Naive thymus-derived CD8-positive, alpha-beta T cell (primary cell): ENCODE data around the gene RSAD2. TPM values are rescaled to one million over a fixed set of nuclear protein-coding genes. Genes with fewer than 3 reads are reported as not detected.

Source experiments
- ATAC-seq, 2 donors: fragments of 150-1000 bp; cut with Tn5 transposase in 1 of 2; sonication (Bioruptor Pico), chemical (Tn5 transposase) in 1 of 2; 1 replicate in 1 of 2; 2 replicates in 1 of 2; pipeline ENCODE4 v1.10.0; 2021; ENCODE audit warnings: mild to moderate bottlenecking in 2 of 2, moderate library complexity in 2 of 2
- POLR2A ChIA-PET: fragments of 350-600 bp; sonication (Branson Sonifier 250); formaldehyde crosslinking; loops from one replicate; lab custom pipeline; 2021; ENCODE audit warnings: antibody characterized with exemption; lab: Charles Lee
- DNase-seq, 10 donors: peaks; one replicate each; pipeline versions ENCODE4 v3.0.0 to v3.0.0-alpha.2; 2020 to 2022
- H3K27ac Mint-ChIP-seq, 10 donors: one replicate each; pipeline ENCODE4 v1.8.0; 2020 to 2022; ENCODE audit warnings: mild to moderate bottlenecking in 10 of 10, mixed read lengths in 10 of 10, moderate library complexity in 4 of 10, inconsistent platforms in 1 of 10
- H3K27me3 Mint-ChIP-seq, 5 donors: one replicate each; pipeline ENCODE4 v1.8.0; 2021 to 2022; ENCODE audit warnings: mixed read lengths in 5 of 5
- H3K36me3 Mint-ChIP-seq, 3 donors: one replicate each; pipeline ENCODE4 v1.8.0; 2020 to 2022; ENCODE audit warnings: mixed read lengths in 3 of 3, mild to moderate bottlenecking in 2 of 3, inconsistent platforms in 1 of 3
- H3K4me1 Mint-ChIP-seq, 4 donors: one replicate each; pipeline ENCODE4 v1.8.0; 2021 to 2022; ENCODE audit warnings: mixed read lengths in 4 of 4
- H3K4me3 Mint-ChIP-seq, 10 donors: one replicate each; pipeline ENCODE4 v1.8.0; 2020 to 2022; ENCODE audit warnings: mild to moderate bottlenecking in 10 of 10, mixed read lengths in 10 of 10, moderate library complexity in 6 of 10, inconsistent platforms in 1 of 10
- H3K9me3 Mint-ChIP-seq, 9 donors: one replicate each; pipeline ENCODE4 v1.8.0; 2020 to 2022; ENCODE audit warnings: mixed read lengths in 9 of 9, mild to moderate bottlenecking in 3 of 9, inconsistent platforms in 1 of 9, moderate library complexity in 1 of 9
- polyA plus RNA-seq, 3 donors: library from polyadenylated mRNA; unstranded; fragments of 300-500 nt; fragmentation: Illumina TruSeq; gene quantifications; one replicate each; pipeline ENCODE4 v1.2.3, GENCODE V29; 2021
- total RNA-seq, 8 experiments: library from RNA in 2 of 8; stranded (reverse) in 2 of 8; gene quantifications; one replicate each; pipeline ENCODE4 v1.2.3 and lab custom pipeline; 2021 to 2026

RSAD2 gene
- total RNA-seq = 1 to 10 TPM; 4.3 to 5.2 TPM
- polyA plus RNA-seq = 10 to 100 TPM in 1 of 3 donors, 1 to 10 TPM in 2; 4.0 to 11.1 (median 6.5) TPM
- 5.7 to 8.4 (median 6.9) reads per million in 6 experiments for total RNA-seq (lab: John Stamatoyannopoulos, UW)

- H3K9me3 Mint-ChIP-seq = peaks cover 0 to 4% (median 0%) of the 10 kb centered on the region in 9 donors
- peaks cover 34 to 88% (median 68%) of the 10 kb centered on the region in 4 donors for H3K4me1 Mint-ChIP-seq
- H3K4me3 Mint-ChIP-seq = peak within 1 kb of the TSS; percentile 85 to 98 (median 90)
- POLR2A ChIA-PET = interaction anchor here (0.6 to 7.1 kb wide), 8 partner anchors 9 to 181 kb away, joined by 3 to 61 read pairs (median 4); partner anchors contain the start of genes CMPK2 and RNF144A
- no peaks in the 10 kb centered on the region for H3K27me3 Mint-ChIP-seq
- ATAC-seq (peak; percentile 81 to 84), DNase-seq (peak in 7 of 10 donors; percentile 9 to 68 (median 38))
- H3K36me3 Mint-ChIP-seq = peaks cover 0 to 5% (median 0%) of the 10 kb centered on the region in 3 donors
- H3K27ac Mint-ChIP-seq = peak within 1 kb of the TSS; percentile 86 to 98 (median 93)
Observed at GRCh38 chr2:6877402-6878304, at the start of gene RSAD2. Gene RSAD2, plus strand, starts transcription at chr2:6877777. Its CDS starts 24 bp downstream, at chr2:6877801.

GRCh38 chr2:6828299-6828584 lies 49.3 kb upstream of the RSAD2 start:
- Mint-ChIP-seq H3K27me3 (no peaks in the 10 kb centered on the region), H3K9me3 (peaks cover 2 to 38% (median 20%) of the 10 kb centered on the region in 9 donors), H3K4me1 (peaks cover 8 to 13% (median 12%) of the 10 kb centered on the region in 4 donors), H3K27ac (no peak overlapping the region), H3K36me3 (peaks cover 0 to 28% (median 20%) of the 10 kb centered on the region in 3 donors), H3K4me3 (no peak overlapping the region)
- POLR2A ChIA-PET = no interaction called here
- ATAC-seq (no peak), DNase-seq (peak in 2 of 10 donors; percentile 7 to 10)

GRCh38 chr2:6831229-6831628 lies 46.3 kb upstream of the RSAD2 start:
- Mint-ChIP-seq H3K4me3 (no peak overlapping the region), H3K27ac (no peak overlapping the region), H3K4me1 (peaks cover 6 to 11% (median 10%) of the 10 kb centered on the region in 4 donors), H3K9me3 (peaks cover 2 to 52% (median 29%) of the 10 kb centered on the region in 9 donors), H3K36me3 (peaks cover 0 to 46% (median 37%) of the 10 kb centered on the region in 3 donors), H3K27me3 (no peaks in the 10 kb centered on the region)
- ATAC-seq (no peak), DNase-seq (no peak)
- POLR2A ChIA-PET = no interaction called here

GRCh38 chr2:6832596-6833299 lies 44.8 kb upstream of the RSAD2 start:
- peak overlapping the region in 4 of 10 donors; percentile 0 to 44 (median 21) for H3K27ac Mint-ChIP-seq
- POLR2A ChIA-PET = no interaction called here
- no peak for DNase-seq
- H3K4me3 Mint-ChIP-seq = peak overlapping the region in 1 of 10 donors; percentile 33
- H3K9me3 Mint-ChIP-seq = peaks cover 2 to 52% (median 29%) of the 10 kb centered on the region in 9 donors
- peaks cover 0 to 52% (median 37%) of the 10 kb centered on the region in 3 donors for H3K36me3 Mint-ChIP-seq
- no peak for ATAC-seq
- H3K27me3 Mint-ChIP-seq = no peaks in the 10 kb centered on the region
- H3K4me1 Mint-ChIP-seq = peaks cover 5 to 7% (median 6%) of the 10 kb centered on the region in 4 donors

GRCh38 chr2:6833300-6833604 lies 44.3 kb upstream of the RSAD2 start:
- Mint-ChIP-seq H3K4me1 (peaks cover 3 to 7% (median 4%) of the 10 kb centered on the region in 4 donors), H3K9me3 (peaks cover 2 to 52% (median 31%) of the 10 kb centered on the region in 9 donors), H3K27ac (peak overlapping the region in 4 of 10 donors; percentile 0 to 44 (median 21)), H3K4me3 (peak overlapping the region in 1 of 10 donors; percentile 33), H3K36me3 (peaks cover 0 to 54% (median 39%) of the 10 kb centered on the region in 3 donors), H3K27me3 (no peaks in the 10 kb centered on the region)
- DNase-seq = no peak
- POLR2A ChIA-PET = no interaction called here
- ATAC-seq = no peak

GRCh38 chr2:6834163-6834562 lies 43.4 kb upstream of the RSAD2 start:
- Mint-ChIP-seq H3K27me3 (no peaks in the 10 kb centered on the region), H3K27ac (no peak overlapping the region)
- POLR2A ChIA-PET = no interaction called here

GRCh38 chr2:6835467-6835866 lies 42.1 kb upstream of the RSAD2 start:
- no peak overlapping the region for H3K27ac Mint-ChIP-seq
- no peaks in the 10 kb centered on the region for H3K27me3 Mint-ChIP-seq
- DNase-seq = no peak
- H3K4me1 Mint-ChIP-seq = peaks cover 3 to 7% (median 4%) of the 10 kb centered on the region in 4 donors
- H3K36me3 Mint-ChIP-seq = peaks cover 10 to 65% (median 45%) of the 10 kb centered on the region in 3 donors
- no peak for ATAC-seq
- H3K4me3 Mint-ChIP-seq = no peak overlapping the region
- peaks cover 2 to 52% (median 32%) of the 10 kb centered on the region in 9 donors for H3K9me3 Mint-ChIP-seq
- POLR2A ChIA-PET = no interaction called here

More at GRCh38 chr2:6834163-6834562, 43.4 kb upstream of the RSAD2 start:
- Mint-ChIP-seq H3K4me1 (peaks cover 3 to 7% (median 4%) of the 10 kb centered on the region in 4 donors), H3K4me3 (no peak overlapping the region), H3K36me3 (peaks cover 0 to 62% (median 41%) of the 10 kb centered on the region in 3 donors), H3K9me3 (peaks cover 2 to 51% (median 37%) of the 10 kb centered on the region in 9 donors)
- DNase-seq = no peak
- ATAC-seq = no peak

GRCh38 chr2:6838673-6839319 lies 38.8 kb upstream of the RSAD2 start:
- H3K4me1 Mint-ChIP-seq = no peaks in the 10 kb centered on the region
- H3K36me3 Mint-ChIP-seq = peaks cover 13 to 73% (median 47%) of the 10 kb centered on the region in 3 donors
- peaks cover 9 to 54% (median 25%) of the 10 kb centered on the region in 9 donors for H3K9me3 Mint-ChIP-seq
- H3K27ac Mint-ChIP-seq = no peak overlapping the region
- no peak for ATAC-seq
- POLR2A ChIA-PET = no interaction called here
- H3K27me3 Mint-ChIP-seq = no peaks in the 10 kb centered on the region
- H3K4me3 Mint-ChIP-seq = no peak overlapping the region
- no peak for DNase-seq

GRCh38 chr2:6841537-6842287 lies 35.9 kb upstream of the RSAD2 start:
- no peak overlapping the region for H3K27ac Mint-ChIP-seq
- no peak overlapping the region for H3K4me3 Mint-ChIP-seq
- H3K9me3 Mint-ChIP-seq = peaks cover 0 to 71% (median 49%) of the 10 kb centered on the region in 9 donors
- DNase-seq = no peak
- ATAC-seq = no peak
- no peaks in the 10 kb centered on the region for H3K4me1 Mint-ChIP-seq
- no peaks in the 10 kb centered on the region for H3K27me3 Mint-ChIP-seq
- POLR2A ChIA-PET = no interaction called here
- peaks cover 23 to 80% (median 56%) of the 10 kb centered on the region in 3 donors for H3K36me3 Mint-ChIP-seq

- H3K9me3 Mint-ChIP-seq = peaks cover 19 to 95% (median 57%) of the 10 kb centered on the region in 9 donors
- H3K27me3 Mint-ChIP-seq = no peaks in the 10 kb centered on the region
- no peak for ATAC-seq
- POLR2A ChIA-PET = no interaction called here
- H3K27ac Mint-ChIP-seq = no peak overlapping the region
- peaks cover 0 to 1% (median 0%) of the 10 kb centered on the region in 4 donors for H3K4me1 Mint-ChIP-seq
- H3K4me3 Mint-ChIP-seq = no peak overlapping the region
- DNase-seq = peak in 1 of 10 donors; percentile 11
- H3K36me3 Mint-ChIP-seq = peaks cover 43 to 89% (median 77%) of the 10 kb centered on the region in 3 donors
Observed at GRCh38 chr2:6845312-6845711, 32.3 kb upstream of the RSAD2 start.

- H3K27ac Mint-ChIP-seq = no peak overlapping the region
- peaks cover 19 to 95% (median 55%) of the 10 kb centered on the region in 9 donors for H3K9me3 Mint-ChIP-seq
- H3K4me3 Mint-ChIP-seq = no peak overlapping the region
- peaks cover 0 to 3% (median under 1%) of the 10 kb centered on the region in 4 donors for H3K4me1 Mint-ChIP-seq
- no peaks in the 10 kb centered on the region for H3K27me3 Mint-ChIP-seq
- H3K36me3 Mint-ChIP-seq = peaks cover 44 to 90% (median 72%) of the 10 kb centered on the region in 3 donors
- DNase-seq = no peak
- ATAC-seq = no peak
- POLR2A ChIA-PET = no interaction called here
Observed at GRCh38 chr2:6845903-6846302, 31.7 kb upstream of the RSAD2 start.
